Measurements from ENCODE around the gene POU4F3.

DNA sequence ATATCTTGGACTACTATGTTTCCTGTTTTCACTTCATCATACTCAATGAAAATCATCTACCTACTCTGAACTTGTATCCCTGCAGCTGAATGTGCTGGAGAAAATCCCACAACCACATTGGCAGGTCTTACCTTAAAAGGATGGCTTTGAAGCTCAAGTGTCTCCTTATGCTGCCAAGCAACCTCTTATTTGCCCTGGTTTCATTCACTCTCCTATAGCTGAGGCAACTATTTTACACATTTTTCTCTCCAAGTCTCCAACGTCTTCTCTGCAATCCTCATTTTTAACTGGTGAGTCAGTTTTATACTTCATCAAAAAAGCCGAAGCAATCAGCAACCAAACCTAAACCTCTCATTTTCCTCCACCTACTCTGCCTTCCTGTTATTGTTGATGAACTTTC is 49.7 kb downstream of the POU4F3 start:
- no peak for TF ChIP-seq CTCF (IDR thresholded peaks at IDR 0.05; ENCODE audit: insufficient read depth, low read length)
- TF ChIP-seq REST (IDR thresholded peaks at IDR 0.05; ENCODE audit: insufficient replicate concordance, low read depth) = no peak
- TF ChIP-seq GABPA (IDR thresholded peaks at IDR 0.05; ENCODE audit: low read depth) = no peak
- TF ChIP-seq POLR2AphosphoS5 (IDR thresholded peaks at IDR 0.05; ENCODE audit: low read depth) = no peak

All from HL-60 (cell line).